Endothelial cell of umbilical vein (primary cell): ENCODE measurements around the gene RPL39L. TPM values are rescaled to one million over a fixed set of nuclear protein-coding genes. Genes with fewer than 3 reads are reported as not detected.

ENCODE experiments used
- BruUV-seq: library from RNA; stranded (reverse); fragments of 400-500 nt; replicated peaks from 2 replicates; lab custom pipeline; 2021; lab: Mats Ljungman, UMichigan
- CTCF ChIA-PET: fragments of 300-600, 350-600 bp; sonication (Branson Sonifier 250); formaldehyde crosslinking; loops from one replicate; lab custom pipeline; 2021; ENCODE audit warnings: antibody characterized with exemption, inconsistent platforms; lab: Charles Lee
- POLR2A ChIA-PET: fragments of 300-600, 350-600 bp; sonication (Branson Sonifier 250); formaldehyde crosslinking; loops from one replicate; lab custom pipeline; 2021; ENCODE audit warnings: antibody characterized with exemption, inconsistent platforms; lab: Charles Lee
- DNase-seq: peaks from one replicate; pipeline ENCODE4 v3.0.0-alpha.2; 2011; ENCODE audit warnings: low read depth, low spot score
- FAIRE-seq: peaks from 2 replicates; lab custom pipeline; 2011; peaks lifted over from hg19 to GRCh38; lab: Jason Lieb, UNC
- H2AFZ ChIP-seq: 2 replicates; pipeline ENCODE4 v1.6.0; 2012; ENCODE audit warnings: low read depth, low read length, control low read depth, inconsistent platforms
- H3K27ac ChIP-seq: 2 replicates; pipeline ENCODE4 v1.5.1; 2011; ENCODE audit warnings: low read depth, mild to moderate bottlenecking, control low read depth, low read length, moderate library complexity; ENCODE audit not compliant: insufficient read depth
- H3K27me3 ChIP-seq, 2 experiments: 2 replicates each; pipeline versions ENCODE4 v1.6.0 to v1.6.1; 2011; ENCODE audit warnings: low read length in 2 of 2, mixed read lengths in 1 of 2; ENCODE audit not compliant: control insufficient read depth in 2 of 2, insufficient read depth in 2 of 2
- H3K36me3 ChIP-seq, 2 experiments: 2 replicates in 1 of 2; 3 replicates in 1 of 2; pipeline ENCODE4 v1.5.1; 2011; ENCODE audit warnings: low read length in 2 of 2, mild to moderate bottlenecking in 1 of 2, moderate library complexity in 1 of 2; ENCODE audit not compliant: control insufficient read depth in 2 of 2, insufficient read depth in 2 of 2; ENCODE audit errors: extremely low read depth in 1 of 2
- H3K4me1 ChIP-seq: 3 replicates; pipeline ENCODE4 v1.5.1; 2011; ENCODE audit warnings: mild to moderate bottlenecking, low read length; ENCODE audit not compliant: control insufficient read depth, insufficient read depth; ENCODE audit errors: extremely low read depth
- H3K4me2 ChIP-seq: 2 replicates; pipeline ENCODE4 v1.6.1; 2011; ENCODE audit warnings: low read length, control low read depth, mixed read lengths; ENCODE audit not compliant: insufficient read depth
- H3K4me3 ChIP-seq, 3 experiments: fragments of 200-600 bp in 1 of 3; sonication (generic), shearing (Covaris generic) in 1 of 3; replicated peaks in 1 of 3; 2 replicates each; pipeline ENCODE4 v1.5.1; 2011 to 2016; ENCODE audit warnings: control low read depth in 3 of 3, low read length in 3 of 3, mild to moderate bottlenecking in 2 of 3, inconsistent platforms in 1 of 3, low read depth in 1 of 3, moderate library complexity in 1 of 3; ENCODE audit not compliant: insufficient read depth in 1 of 3
- H3K79me2 ChIP-seq: 2 replicates; pipeline ENCODE4 v1.6.0; 2012; ENCODE audit warnings: low read length, inconsistent platforms; ENCODE audit not compliant: control insufficient read depth, insufficient read depth
- H3K9ac ChIP-seq: replicated peaks from 2 replicates; pipeline ENCODE3; 2011; ENCODE audit warnings: low read length, control low read depth; ENCODE audit not compliant: insufficient read depth; ENCODE audit errors: extremely low read depth
- H3K9me1 ChIP-seq: replicated peaks from 3 replicates; pipeline ENCODE4 v1.6.0; 2011; ENCODE audit warnings: mild to moderate bottlenecking, low read length; ENCODE audit not compliant: control insufficient read depth, insufficient read depth; ENCODE audit errors: extremely low read depth
- H3K9me3 ChIP-seq: replicated peaks from 2 replicates; pipeline ENCODE4 v1.5.1; 2012; ENCODE audit warnings: low read length, inconsistent platforms; ENCODE audit not compliant: control insufficient read depth, insufficient read depth
- H4K20me1 ChIP-seq: replicated peaks from 2 replicates; pipeline ENCODE3; 2011; ENCODE audit warnings: mild to moderate bottlenecking, low read length; ENCODE audit not compliant: control insufficient read depth, insufficient read depth; ENCODE audit errors: extremely low read depth
- CTCF ChIP-seq, 2 donors: IDR thresholded peaks; 1 replicate in 1 of 2; 2 replicates in 1 of 2; pipeline ENCODE4 v1.5.1; 2011; ENCODE audit warnings: low read length in 2 of 2, mild to moderate bottlenecking in 2 of 2, moderate library complexity in 2 of 2, control low read depth in 1 of 2, inconsistent platforms in 1 of 2, low read depth in 1 of 2; ENCODE audit not compliant: insufficient read depth in 1 of 2; ENCODE audit errors: extremely low read depth in 1 of 2
- EZH2 ChIP-seq: IDR thresholded peaks from 2 replicates; pipeline ENCODE4 v1.6.1; 2012; ENCODE audit warnings: borderline replicate concordance, low read depth, mild to moderate bottlenecking, moderate library complexity, low read length, inconsistent platforms; ENCODE audit not compliant: severe bottlenecking
- FOS ChIP-seq: IDR thresholded peaks from 2 replicates; pipeline ENCODE4 v1.6.1; 2011; ENCODE audit warnings: mild to moderate bottlenecking, low read length, moderate library complexity, borderline replicate concordance; ENCODE audit not compliant: insufficient read depth
- GATA2 ChIP-seq: IDR thresholded peaks from 2 replicates; pipeline ENCODE4 v1.7.0; 2011; ENCODE audit warnings: low read depth, mild to moderate bottlenecking, moderate library complexity, mixed read lengths, low read length; ENCODE audit not compliant: insufficient read length, insufficient read depth
- JUN ChIP-seq: IDR thresholded peaks from 2 replicates; pipeline ENCODE4 v1.6.1; 2011; ENCODE audit warnings: borderline replicate concordance, low read depth; ENCODE audit not compliant: insufficient read length, insufficient read depth
- MYC ChIP-seq: IDR thresholded peaks from one replicate; pipeline ENCODE4 v1.6.1; 2011; ENCODE audit warnings: mild to moderate bottlenecking, low read depth, low read length
- POLR2A ChIP-seq: IDR thresholded peaks from 2 replicates; pipeline ENCODE4 v1.6.1; 2012; ENCODE audit warnings: low read depth, mild to moderate bottlenecking, control low read depth, low read length
- POLR2AphosphoS5 ChIP-seq: IDR thresholded peaks from 2 replicates; pipeline ENCODE4 v1.6.1; 2012; ENCODE audit warnings: low read depth, mild to moderate bottlenecking, control low read depth, low read length, moderate library complexity; ENCODE audit not compliant: insufficient read depth
- dilution Hi-C: fragments of 300-500 bp; cut with MboI; formaldehyde crosslinking; loops from one replicate; pipeline ENCODE4 v1.15.0; 2019; ENCODE audit warnings: low sequenced_read_pairs; ENCODE audit not compliant: extremely low pct_ligation_motif_present
- intact Hi-C: fragments of 100-400 bp; cut with micrococcal nuclease; formaldehyde crosslinking; loops from one replicate; pipeline ENCODE4 v1.10.0; 2022
- polyA plus RNA-seq, 4 experiments: library from polyadenylated mRNA; depleted of rRNA in 3 of 4; stranded (reverse) in 3 of 4; unstranded in 1 of 4; fragments of >200 nt; gene quantifications; 2 replicates each; pipeline versions ENCODE4 v1.2.1 to v1.2.3, GENCODE V29; 2011 to 2012; ENCODE audit warnings: missing spikeins in 1 of 4
- total RNA-seq: library from RNA; stranded (reverse); gene quantifications from 2 replicates; pipeline ENCODE4 v1.2.3, GENCODE V29; 2021
- TF ChIP-seq, protein P1 (sequence below): IDR thresholded peaks from 2 replicates; pipeline ENCODE4 v1.6.1; 2011; ENCODE audit not compliant: insufficient read depth, insufficient read length

Gene RPL39L
- total and polyA plus RNA-seq, 2 donors (not counting 3 experiments of a cell fraction or from before 2014, with no cell fraction given) = 14.3 to 22.3 TPM

DNA sequence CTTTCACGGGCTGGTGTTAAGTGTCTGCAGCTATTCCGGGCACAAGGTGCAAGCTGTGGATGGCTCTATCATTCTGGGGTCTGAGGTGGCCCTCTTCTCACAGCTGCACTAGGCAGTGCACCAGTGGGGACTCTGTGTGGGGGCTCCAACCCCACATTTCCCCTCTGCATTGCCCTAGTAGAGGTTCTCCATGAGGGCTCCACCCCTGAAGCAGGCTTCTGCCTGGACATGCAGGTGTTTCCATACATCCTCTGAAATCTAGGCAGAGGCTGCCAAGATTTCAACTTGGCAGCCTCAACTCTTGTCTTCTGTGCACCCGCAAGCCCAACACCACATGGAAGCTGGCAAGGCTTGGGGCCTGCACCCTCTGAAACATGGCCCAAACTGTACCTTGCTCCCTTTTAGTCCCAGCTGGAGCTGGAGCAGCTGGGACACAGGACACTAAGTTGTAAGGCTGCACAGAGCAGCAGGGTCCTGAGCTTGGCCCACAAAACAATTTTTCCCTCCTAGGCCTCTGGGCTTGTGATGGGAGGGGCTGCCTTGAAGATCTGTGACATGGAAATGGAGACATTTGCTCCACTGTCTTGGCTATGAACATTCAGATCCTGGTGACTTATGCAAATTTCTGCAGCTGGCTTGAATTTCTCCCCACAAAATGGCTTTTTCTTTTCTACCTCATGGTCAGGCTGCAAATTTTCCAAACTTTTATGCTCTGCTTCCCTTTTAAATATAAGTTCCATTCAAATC, 6.0 kb upstream of the RPL39L start:
- ChIA-PET CTCF (no interaction called here), POLR2A (no interaction called here)
- Histone ChIP-seq H3K4me2 (no peak overlapping the region), H3K79me2 (no peaks in the 10 kb centered on the region), H3K9me3 (no peaks in the 10 kb centered on the region), H3K27me3 (peaks cover 0 to 8% of the 10 kb centered on the region in 2 experiments), H3K9ac (no peak overlapping the region), H3K4me1 (no peaks in the 10 kb centered on the region), H3K9me1 (no peaks in the 10 kb centered on the region), H3K4me3 (no peak overlapping the region), H4K20me1 (no peaks in the 10 kb centered on the region), H3K27ac (no peak overlapping the region), H2AFZ (no peak overlapping the region), H3K36me3 (no peaks in the 10 kb centered on the region)
- no peak for DNase-seq
- intact Hi-C loops (no loop called here), dilution Hi-C loops (no loop called here)
- BruUV-seq = no TSS peak
- TF ChIP-seq MYC = no peak
- no peak for TF ChIP-seq POLR2A
- no peak for TF ChIP-seq FOS
- TF ChIP-seq POLR2AphosphoS5 = no peak
- no peak for TF ChIP-seq EZH2
- TF ChIP-seq CTCF (IDR thresholded peaks at IDR 0.05; ENCODE audit: extremely low read depth in 1 of 2, insufficient read depth in 1 of 2, low read depth in 1 of 2, low read length in 2 of 2) = no peak
- no peak for TF ChIP-seq JUN
- TF ChIP-seq, protein P1, sequence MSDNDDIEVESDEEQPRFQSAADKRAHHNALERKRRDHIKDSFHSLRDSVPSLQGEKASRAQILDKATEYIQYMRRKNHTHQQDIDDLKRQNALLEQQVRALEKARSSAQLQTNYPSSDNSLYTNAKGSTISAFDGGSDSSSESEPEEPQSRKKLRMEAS = no peak
- TF ChIP-seq GATA2 = no peak
- FAIRE-seq = no peak
